Epithelial cell of proximal tubule (primary cell): ENCODE data around the gene GNA14. TPM values are rescaled to one million over a fixed set of nuclear protein-coding genes. Genes with fewer than 3 reads are reported as not detected.

Experiments used
- DNase-seq: peaks from one replicate; pipeline ENCODE4 v3.0.0-alpha.2; 2011; ENCODE audit warnings: low read depth
- H3K4me3 ChIP-seq: 2 replicates; pipeline ENCODE4 v1.5.1; 2011; ENCODE audit warnings: low read depth, mild to moderate bottlenecking, low read length
- total RNA-seq: library from RNA; depleted of rRNA; stranded (reverse); fragments of >200 nt; gene quantifications from 2 replicates; pipeline ENCODE4 v1.2.3, GENCODE V29; 2015
- TF ChIP-seq, protein P1 (sequence below): conservative IDR thresholded peaks from 2 replicates; pipeline ENCODE4 v1.5.1; 2012; ENCODE audit warnings: low read depth, mild to moderate bottlenecking, low read length

The GNA14 gene
- total RNA-seq, 1 donor from 2014 or later = 0.12 TPM

DNA sequence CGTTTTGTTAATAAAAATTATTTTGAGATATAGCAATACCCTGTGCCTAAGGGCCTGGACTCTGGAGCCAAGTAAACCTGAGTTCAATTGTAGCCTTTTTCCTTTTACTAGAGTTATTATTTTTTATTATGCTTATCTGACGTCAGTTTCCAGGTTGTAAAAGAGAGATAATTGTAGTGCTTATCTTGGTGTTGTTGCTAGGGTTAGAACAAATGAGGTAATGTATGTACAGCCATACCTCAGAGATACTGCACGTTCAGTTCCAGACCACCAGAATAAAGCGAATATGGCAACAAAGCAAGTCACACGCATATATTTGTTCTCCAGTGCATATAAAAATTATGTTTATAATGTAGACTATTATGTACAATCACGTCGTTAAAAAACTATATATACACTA lies 255.8 kb downstream of the GNA14 start:
- no peak overlapping the region for H3K4me3 ChIP-seq
- TF ChIP-seq, protein P1, sequence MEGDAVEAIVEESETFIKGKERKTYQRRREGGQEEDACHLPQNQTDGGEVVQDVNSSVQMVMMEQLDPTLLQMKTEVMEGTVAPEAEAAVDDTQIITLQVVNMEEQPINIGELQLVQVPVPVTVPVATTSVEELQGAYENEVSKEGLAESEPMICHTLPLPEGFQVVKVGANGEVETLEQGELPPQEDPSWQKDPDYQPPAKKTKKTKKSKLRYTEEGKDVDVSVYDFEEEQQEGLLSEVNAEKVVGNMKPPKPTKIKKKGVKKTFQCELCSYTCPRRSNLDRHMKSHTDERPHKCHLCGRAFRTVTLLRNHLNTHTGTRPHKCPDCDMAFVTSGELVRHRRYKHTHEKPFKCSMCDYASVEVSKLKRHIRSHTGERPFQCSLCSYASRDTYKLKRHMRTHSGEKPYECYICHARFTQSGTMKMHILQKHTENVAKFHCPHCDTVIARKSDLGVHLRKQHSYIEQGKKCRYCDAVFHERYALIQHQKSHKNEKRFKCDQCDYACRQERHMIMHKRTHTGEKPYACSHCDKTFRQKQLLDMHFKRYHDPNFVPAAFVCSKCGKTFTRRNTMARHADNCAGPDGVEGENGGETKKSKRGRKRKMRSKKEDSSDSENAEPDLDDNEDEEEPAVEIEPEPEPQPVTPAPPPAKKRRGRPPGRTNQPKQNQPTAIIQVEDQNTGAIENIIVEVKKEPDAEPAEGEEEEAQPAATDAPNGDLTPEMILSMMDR = no peak
- DNase-seq = no peak

DNA sequence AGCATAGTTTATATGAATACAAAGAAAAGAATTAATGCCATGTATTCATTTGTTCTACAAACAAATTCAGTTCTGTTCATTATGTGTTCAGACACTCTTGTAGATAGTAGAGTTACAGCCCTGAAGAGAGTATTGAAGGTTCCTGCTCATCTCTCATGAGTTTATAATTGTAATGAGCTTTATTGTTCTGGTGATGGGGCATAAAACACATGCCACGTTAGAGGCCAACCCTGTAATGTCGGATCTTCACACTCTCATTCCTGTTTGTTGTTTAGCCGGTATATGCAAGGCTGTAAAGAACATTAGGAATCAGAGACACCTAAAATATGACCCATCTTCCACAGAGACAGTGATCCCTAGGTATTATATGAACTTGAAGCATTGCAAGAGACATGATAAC lies 256.3 kb downstream of the GNA14 start:
- H3K4me3 ChIP-seq = no peak overlapping the region
- TF ChIP-seq, protein P1 = no peak
- no peak for DNase-seq

DNA sequence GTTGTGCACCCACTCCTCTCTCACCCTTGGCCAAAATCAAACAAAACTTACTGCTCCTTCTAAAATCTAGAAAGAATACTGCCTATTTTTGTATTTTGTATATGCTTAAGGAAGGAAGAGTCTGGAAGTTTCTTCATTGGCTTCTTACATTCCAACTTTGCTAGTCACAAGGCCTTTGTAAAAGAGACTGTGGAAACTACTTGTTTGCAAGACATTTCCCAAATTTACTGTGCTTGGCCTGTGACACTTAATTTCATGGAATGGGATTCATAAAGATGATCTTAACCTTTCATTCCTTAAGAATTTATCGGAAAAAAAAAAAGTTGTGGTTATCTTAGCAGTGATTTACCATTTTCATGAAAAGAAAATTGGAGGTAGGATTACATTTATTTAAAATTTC lies 261.9 kb downstream of the GNA14 start:
- DNase-seq = no peak
- H3K4me3 ChIP-seq = no peak overlapping the region
- TF ChIP-seq, protein P1 = no peak

DNA sequence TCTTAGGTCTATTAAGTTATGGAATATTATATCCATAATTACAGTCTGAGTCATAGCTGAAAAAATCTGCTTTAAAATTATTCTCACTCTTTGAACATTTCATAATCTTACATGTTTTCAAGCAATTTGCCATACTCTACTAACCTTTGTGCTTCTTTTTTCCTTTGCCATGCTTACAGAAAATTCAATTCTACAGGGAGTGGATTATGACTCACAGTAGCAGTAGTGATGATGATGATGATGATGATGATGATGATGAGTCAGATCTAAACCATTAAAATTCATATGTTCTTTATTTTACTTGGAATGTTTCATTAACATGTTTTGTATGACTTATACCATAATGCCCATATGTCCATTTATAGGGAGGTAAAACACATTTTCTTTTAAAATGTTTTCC lies 263.7 kb downstream of the GNA14 start:
- DNase-seq = no peak
- H3K4me3 ChIP-seq = no peak overlapping the region
- TF ChIP-seq, protein P1 = no peak

DNA sequence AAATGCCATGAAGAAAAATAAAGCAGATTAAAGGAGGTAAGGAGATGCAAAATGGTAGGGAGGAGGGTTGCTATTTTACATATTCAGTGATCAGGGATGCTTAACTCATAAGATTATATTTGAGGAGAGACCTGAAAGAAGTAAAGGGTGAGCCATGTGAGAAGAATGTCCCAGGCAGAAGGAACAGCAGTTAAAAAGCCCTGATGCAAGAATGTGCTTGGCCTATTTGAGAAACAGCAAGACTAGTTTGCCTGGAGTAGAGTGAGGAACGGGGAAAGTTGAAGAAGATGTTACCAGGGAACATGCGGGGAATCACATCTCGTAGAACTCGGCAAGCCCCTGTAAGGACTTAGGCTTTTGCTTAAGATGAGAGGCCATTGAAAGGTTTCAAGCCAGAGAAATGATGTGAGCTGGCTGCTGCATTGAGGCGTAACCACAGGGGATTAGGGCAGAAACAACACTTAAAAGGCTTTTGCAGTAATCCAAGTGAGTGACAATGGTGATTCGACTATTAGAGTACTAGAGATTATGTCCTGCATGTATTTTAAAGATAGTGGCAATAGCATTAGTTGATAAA lies 272.1 kb downstream of the GNA14 start:
- TF ChIP-seq, protein P1 = no peak
- no peak overlapping the region for H3K4me3 ChIP-seq
- no peak for DNase-seq

DNA sequence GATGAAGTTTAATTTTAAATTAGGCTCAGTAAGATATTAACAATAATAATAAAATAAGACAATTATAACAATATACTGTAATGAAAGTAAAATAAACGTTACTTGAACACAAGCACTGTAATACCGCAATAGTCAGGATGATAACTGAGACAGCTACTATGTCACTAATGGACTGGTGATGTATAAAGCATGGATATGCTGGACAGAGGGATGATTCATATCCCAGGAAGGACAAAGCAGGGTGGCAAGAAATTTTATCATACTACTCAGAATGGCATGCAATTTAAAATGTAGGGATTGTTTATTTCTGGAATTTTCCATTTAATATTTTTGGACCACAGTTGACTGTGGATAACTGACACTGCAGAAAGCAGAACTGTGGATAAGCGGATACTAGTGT lies 273.9 kb downstream of the GNA14 start:
- no peak overlapping the region for H3K4me3 ChIP-seq
- TF ChIP-seq, protein P1 = no peak
- DNase-seq = no peak
